HG03139 (cell line): ENCODE data around the gene CNOT11.
"Not testable (repeated sequence)": the region's sequence is repeated elsewhere in the genome, so short reads cannot be mapped to it uniquely, and the experiment has no call there.

Experiments used
- ATAC-seq: cut with Tn5 transposase; IDR thresholded peaks from one replicate; pipeline ENCODE4 v1.9.1; 2021; ENCODE audit not compliant: unreplicated experiment

Gene CNOT11

GRCh38 chr2:101244899-101245298, 7.8 kb upstream of the CNOT11 start:
- ATAC-seq: not testable (repeated sequence)

- not testable (repeated sequence) for ATAC-seq
These were observed 7.2 kb upstream of the CNOT11 start for GRCh38 chr2:101245468-101245867.

- not testable (repeated sequence) for ATAC-seq
These were observed 3.9 kb upstream of the CNOT11 start for GRCh38 chr2:101248756-101249155.

- ATAC-seq: no peak
These were observed 2.9 kb upstream of the CNOT11 start for GRCh38 chr2:101249826-101250225.

GRCh38 chr2:101251246-101251781, 1.4 kb upstream of the CNOT11 start:
- not testable (repeated sequence) for ATAC-seq

- peak; percentile 42 for ATAC-seq
These were observed 760 bp upstream of the CNOT11 start for GRCh38 chr2:101251844-101252407.

- ATAC-seq: peak; percentile 47
These were observed 472 bp downstream of the CNOT11 start for GRCh38 chr2:101253013-101253702.

GRCh38 chr2:101253703-101254450, 1.2 kb downstream of the CNOT11 start:
- no peak for ATAC-seq

GRCh38 chr2:101255501-101255900, 2.8 kb downstream of the CNOT11 start:
- ATAC-seq: no peak

- ATAC-seq: no peak
These were observed 3.6 kb downstream of the CNOT11 start for GRCh38 chr2:101256316-101256715.

GRCh38 chr2:101258804-101259203, 6.1 kb downstream of the CNOT11 start:
- no peak for ATAC-seq

GRCh38 chr2:101262142-101262541, 9.5 kb downstream of the CNOT11 start:
- ATAC-seq: no peak

GRCh38 chr2:101263377-101263800, 10.7 kb downstream of the CNOT11 start:
- no peak for ATAC-seq

GRCh38 chr2:101264360-101264939, 11.8 kb downstream of the CNOT11 start:
- ATAC-seq: no peak

GRCh38 chr2:101265893-101266499, 13.3 kb downstream of the CNOT11 start:
- ATAC-seq: no peak

- peak; percentile 74 for ATAC-seq
These were observed 15.3 kb downstream of the CNOT11 start for GRCh38 chr2:101267671-101268656.

GRCh38 chr2:101270700-101271259, 18.1 kb downstream of the CNOT11 start:
- no peak for ATAC-seq

GRCh38 chr2:101272045-101272784, 19.5 kb downstream of the CNOT11 start:
- ATAC-seq: peak; percentile 57

GRCh38 chr2:101273056-101273455, 20.4 kb downstream of the CNOT11 start:
- ATAC-seq: no peak
